Amniotic stem cell (primary cell): Measurements from ENCODE around the gene DIP2C.
"Not testable (repeated sequence)": the region's sequence is repeated elsewhere in the genome, so short reads cannot be mapped to it uniquely, and the experiment has no call there.

Source experiments
- DNase-seq: peaks from one replicate; lab custom pipeline; 2025; lab: John Stamatoyannopoulos, UW

Gene DIP2C

GRCh38 chr10:306007-306674 lies 383.3 kb downstream of the DIP2C start:
- DNase-seq: no peak

GRCh38 chr10:305034-305433 lies 384.4 kb downstream of the DIP2C start:
- DNase-seq: no peak

GRCh38 chr10:301536-301935 lies 387.9 kb downstream of the DIP2C start:
- DNase-seq: no peak

GRCh38 chr10:300580-300979 lies 388.9 kb downstream of the DIP2C start:
- not testable (repeated sequence) for DNase-seq

- no peak for DNase-seq
These were observed 389.5 kb downstream of the DIP2C start for GRCh38 chr10:299969-300368.

GRCh38 chr10:299512-299911 lies 390.0 kb downstream of the DIP2C start:
- no peak for DNase-seq

GRCh38 chr10:298033-298432 lies 391.4 kb downstream of the DIP2C start:
- DNase-seq: no peak

GRCh38 chr10:297567-297966 lies 391.9 kb downstream of the DIP2C start:
- no peak for DNase-seq

- no peak for DNase-seq
These were observed 395.8 kb downstream of the DIP2C start for GRCh38 chr10:293636-294035.

GRCh38 chr10:290026-290725 lies 399.3 kb downstream of the DIP2C start:
- DNase-seq: no peak

GRCh38 chr10:289581-289980 lies 399.9 kb downstream of the DIP2C start:
- DNase-seq: no peak

- DNase-seq: no peak
These were observed 400.9 kb downstream of the DIP2C start for GRCh38 chr10:288316-289200.

GRCh38 chr10:287814-288213 lies 401.7 kb downstream of the DIP2C start:
- no peak for DNase-seq

- DNase-seq: no peak
These were observed 402.3 kb downstream of the DIP2C start for GRCh38 chr10:287026-287709.

GRCh38 chr10:285216-285615 lies 404.3 kb downstream of the DIP2C start:
- DNase-seq: no peak

- no peak for DNase-seq
These were observed 405.5 kb downstream of the DIP2C start for GRCh38 chr10:283916-284356.

- no peak for DNase-seq
These were observed 406.4 kb downstream of the DIP2C start for GRCh38 chr10:283140-283479.

GRCh38 chr10:282294-283139 lies 407.0 kb downstream of the DIP2C start:
- DNase-seq: no peak

GRCh38 chr10:279655-280054 lies 409.8 kb downstream of the DIP2C start:
- no peak for DNase-seq

- no peak for DNase-seq
These were observed 410.2 kb downstream of the DIP2C start for GRCh38 chr10:279232-279631.

- DNase-seq: no peak
These were observed 410.8 kb downstream of the DIP2C start for GRCh38 chr10:278707-279106.
